Midbrain (tissue), 1 donor: ENCODE data around the gene SIK2.
A peak's percentile ranks its signal among the peaks of the same experiment; 100 is the strongest.

Source experiments
- DNase-seq: peaks from one replicate; lab custom pipeline; 2025; lab: John Stamatoyannopoulos, UW

Gene SIK2

DNA sequence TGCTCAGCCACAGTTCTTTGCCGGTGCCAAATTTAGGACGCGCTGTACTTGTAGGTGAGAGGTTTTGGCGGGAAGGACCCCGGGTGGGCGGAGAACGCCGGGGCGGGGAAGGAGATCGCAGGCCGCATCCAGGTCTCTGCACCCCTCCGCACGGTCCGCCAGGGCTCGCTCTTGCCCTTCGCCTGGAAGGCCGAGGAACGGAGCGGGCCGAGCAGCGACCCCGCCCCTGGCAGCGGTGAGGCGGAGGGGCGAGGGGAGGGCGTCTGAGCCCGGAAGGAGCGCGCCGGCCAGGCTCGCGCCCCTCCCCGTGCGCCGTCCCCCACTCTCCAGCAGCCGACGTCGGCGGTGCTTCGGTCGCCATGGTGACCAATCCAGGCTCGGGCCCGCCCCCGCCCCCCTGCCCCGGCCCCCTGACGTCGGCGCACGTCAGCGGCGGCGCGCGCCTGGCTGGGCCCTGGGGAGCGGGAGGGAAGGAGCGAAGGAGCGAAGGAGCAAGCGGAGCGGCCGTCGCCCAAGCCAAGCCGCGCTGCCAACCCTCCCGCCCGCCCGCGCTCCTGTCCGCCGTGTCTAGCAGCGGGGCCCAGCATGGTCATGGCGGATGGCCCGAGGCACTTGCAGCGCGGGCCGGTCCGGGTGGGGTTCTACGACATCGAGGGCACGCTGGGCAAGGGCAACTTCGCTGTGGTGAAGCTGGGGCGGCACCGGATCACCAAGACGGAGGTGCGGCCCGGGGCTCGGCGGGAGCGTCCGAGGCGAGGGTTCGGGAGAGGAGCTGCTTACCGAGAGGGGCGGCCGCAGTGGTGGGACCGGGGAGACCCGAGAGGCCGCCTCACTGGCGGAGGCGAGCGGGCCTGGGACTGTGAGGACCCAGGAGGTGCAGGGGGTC lies at the start of gene SIK2:
TSS of gene SIK2 (plus strand) at position 471 of the 886 bp plus-strand sequence. CDS start at position 586, 115 bp downstream.
- DNase-seq, result peak; percentile 97

GRCh38 chr11:111554532-111554931 lies 47.7 kb upstream of the SIK2 start:
- DNase-seq, result no peak

DNA sequence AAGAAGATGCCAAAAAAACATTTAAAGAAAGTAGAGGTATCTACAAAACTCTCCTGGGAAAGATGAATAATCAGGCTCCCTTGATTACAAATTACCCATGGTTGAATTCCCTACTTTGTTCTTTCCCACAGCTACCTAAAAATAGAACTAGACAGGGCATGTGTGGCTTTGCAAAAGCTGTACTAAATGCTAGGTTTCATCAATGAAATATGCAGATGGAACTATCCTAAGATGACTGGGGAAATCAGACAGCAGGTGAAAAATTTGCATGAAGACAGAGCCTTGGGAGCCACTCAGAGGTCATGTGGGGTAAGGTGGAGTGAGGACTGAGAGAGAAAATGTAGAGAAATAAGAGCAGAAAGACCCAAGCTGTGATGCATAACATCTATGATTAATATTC lies 47.0 kb upstream of the SIK2 start:
- no peak for DNase-seq

DNA sequence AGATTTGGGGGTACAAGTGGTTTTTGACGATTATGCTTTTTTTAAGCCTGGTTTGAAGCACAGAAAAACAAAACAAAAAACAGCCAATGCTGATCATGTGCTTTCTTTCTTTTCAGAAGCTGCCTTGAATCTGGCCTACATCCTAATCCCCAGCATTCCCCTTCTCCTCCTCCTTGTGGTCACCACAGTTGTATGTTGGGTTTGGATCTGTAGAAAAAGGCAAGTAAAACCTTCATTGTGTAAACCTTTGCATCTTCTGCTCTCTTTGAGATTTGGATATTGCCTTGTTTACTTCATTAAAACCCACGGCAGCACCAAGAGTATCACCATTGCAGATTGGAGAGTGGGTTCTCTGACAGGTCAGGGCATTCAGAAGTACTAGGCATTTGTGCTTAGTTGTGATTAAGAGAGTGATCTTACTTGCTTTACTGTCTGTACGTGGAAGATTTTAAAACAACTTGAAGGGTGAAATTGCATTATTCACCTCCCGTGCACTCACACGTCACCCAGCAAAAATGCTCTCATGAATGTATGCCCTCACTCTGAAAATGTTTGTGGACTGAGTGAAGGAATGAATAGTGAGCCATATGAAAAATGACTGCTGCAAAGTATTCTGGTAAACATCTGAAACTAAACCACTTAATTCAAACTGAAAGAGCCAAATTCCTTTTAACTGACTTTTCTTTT lies 44.7 kb upstream of the SIK2 start:
- no peak for DNase-seq

- no peak for DNase-seq
These were observed 42.3 kb upstream of the SIK2 start for GRCh38 chr11:111559800-111560464.

DNA sequence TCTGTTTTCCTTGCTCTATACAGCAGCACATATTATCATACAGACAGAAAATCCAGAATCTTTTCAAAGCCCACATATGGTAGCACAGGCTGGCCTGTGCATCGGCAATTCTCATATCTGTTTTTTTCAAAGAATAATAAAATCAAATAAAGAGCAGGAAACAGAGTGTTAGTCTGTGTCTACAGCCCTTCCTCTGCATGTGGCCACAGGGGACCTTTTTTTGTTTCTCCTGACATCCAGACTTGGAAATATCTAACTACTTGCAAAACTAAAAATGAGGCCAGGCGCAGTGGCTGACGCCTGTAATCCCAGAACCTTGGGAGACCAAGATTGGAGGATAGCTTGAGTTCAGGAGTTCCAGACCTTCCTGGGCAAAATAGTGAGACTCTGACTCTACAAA lies 41.4 kb upstream of the SIK2 start:
- no peak for DNase-seq

- DNase-seq, result no peak
These were observed 40.9 kb upstream of the SIK2 start for GRCh38 chr11:111561306-111561705.

DNA sequence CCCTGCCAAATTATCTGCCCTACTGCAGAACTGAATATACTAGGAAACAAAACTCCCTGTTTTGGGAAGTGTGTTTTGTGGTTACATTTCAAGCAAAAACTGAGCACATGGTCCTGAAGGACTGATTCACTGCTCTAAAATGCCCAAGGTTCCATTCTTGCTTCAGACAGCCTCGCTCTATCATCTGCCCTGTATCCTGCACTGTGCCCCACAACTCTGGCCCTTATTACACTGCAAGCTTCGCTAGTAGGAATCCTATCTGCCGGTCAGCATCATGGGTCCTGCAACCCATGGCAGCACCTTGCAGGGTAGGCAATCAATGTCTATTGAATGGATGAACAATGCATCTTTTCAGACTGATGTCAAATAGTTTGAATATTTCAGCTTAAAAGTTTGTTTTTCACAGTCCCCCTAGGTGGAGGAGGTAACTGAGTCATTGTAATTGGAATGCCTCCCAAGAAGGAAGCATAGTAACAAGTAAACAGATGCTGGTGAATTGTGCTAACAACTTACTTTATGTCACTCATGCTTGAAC lies 40.4 kb upstream of the SIK2 start:
- DNase-seq, result no peak

DNA sequence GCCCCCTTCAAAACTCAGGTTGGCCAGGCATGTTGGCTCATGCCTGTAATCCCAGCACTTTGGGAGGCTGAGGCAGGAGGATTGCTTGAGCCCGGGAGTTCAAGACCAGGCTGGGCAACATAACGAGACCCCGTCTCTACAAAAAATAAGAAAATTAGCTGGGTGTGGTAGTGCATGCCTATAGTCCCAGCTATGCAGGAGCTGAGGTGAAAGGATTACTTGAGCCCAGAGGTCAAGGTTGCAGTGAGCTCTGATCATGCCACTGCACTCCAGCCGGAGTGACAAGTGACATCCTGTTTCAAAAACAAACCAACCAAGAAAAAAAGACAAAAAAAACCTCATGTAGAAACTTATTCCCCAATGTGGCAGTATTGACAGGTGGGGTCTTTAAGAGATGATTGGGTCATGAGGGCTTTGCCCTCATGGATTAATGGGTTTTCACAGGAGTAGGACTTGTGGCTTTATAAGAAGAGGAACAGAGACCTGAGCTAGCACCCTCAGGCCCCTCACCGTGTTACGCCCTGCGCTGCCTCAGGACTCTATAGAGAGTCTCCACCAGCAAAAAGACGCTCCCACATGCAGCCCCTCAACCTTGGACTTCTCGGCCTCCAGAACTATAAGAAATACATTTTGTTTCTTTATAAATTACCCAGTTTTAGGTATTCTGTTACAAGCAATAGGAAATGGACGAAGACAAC lies 39.4 kb upstream of the SIK2 start:
- no peak for DNase-seq

- DNase-seq, result peak; percentile 75
These were observed 37.0 kb upstream of the SIK2 start for GRCh38 chr11:111565114-111565720.

GRCh38 chr11:111566324-111566723 lies 35.9 kb upstream of the SIK2 start:
- no peak for DNase-seq

GRCh38 chr11:111569476-111569875 lies 32.8 kb upstream of the SIK2 start:
- no peak for DNase-seq

DNA sequence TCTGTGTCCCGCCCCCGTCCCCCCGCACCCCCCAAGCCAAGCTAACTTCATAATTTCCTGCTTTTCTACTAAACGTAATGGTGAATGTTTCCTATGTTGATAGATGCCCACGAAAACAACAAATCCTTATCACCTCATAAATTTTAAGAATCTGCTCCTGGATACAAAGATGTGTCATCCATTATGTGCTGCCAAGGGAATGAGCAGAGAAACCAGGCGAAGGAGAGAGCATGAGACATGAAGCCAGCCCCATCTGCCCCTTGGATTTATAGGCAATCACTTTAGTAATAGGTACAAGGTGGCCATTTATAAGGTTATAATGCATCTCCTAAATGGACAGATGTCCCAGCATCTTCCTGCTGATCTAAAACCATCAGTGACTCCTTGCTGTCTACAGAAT lies 31.5 kb upstream of the SIK2 start:
- DNase-seq, result no peak

- no peak for DNase-seq
These were observed 30.3 kb upstream of the SIK2 start for GRCh38 chr11:111571829-111572501.

DNA sequence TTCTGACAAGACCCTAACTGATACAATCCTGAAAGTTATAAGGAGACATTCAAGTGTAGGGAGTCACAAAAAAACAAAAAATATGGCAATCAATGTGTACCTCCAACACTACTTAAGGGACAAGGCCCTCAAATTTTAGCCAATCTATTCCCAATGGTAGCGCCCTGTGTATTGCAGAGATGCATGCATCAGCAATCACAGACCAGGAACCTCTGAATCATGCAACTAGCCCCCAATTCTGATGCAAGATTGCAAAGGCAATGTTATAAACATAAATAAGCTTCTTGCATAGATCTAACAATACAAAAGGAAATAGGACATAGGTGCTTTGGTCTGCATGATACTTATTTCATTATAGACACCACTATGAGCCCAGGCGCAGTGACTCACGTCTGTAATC lies 29.7 kb upstream of the SIK2 start:
- no peak for DNase-seq

GRCh38 chr11:111573821-111574249 lies 28.4 kb upstream of the SIK2 start:
- no peak for DNase-seq

DNA sequence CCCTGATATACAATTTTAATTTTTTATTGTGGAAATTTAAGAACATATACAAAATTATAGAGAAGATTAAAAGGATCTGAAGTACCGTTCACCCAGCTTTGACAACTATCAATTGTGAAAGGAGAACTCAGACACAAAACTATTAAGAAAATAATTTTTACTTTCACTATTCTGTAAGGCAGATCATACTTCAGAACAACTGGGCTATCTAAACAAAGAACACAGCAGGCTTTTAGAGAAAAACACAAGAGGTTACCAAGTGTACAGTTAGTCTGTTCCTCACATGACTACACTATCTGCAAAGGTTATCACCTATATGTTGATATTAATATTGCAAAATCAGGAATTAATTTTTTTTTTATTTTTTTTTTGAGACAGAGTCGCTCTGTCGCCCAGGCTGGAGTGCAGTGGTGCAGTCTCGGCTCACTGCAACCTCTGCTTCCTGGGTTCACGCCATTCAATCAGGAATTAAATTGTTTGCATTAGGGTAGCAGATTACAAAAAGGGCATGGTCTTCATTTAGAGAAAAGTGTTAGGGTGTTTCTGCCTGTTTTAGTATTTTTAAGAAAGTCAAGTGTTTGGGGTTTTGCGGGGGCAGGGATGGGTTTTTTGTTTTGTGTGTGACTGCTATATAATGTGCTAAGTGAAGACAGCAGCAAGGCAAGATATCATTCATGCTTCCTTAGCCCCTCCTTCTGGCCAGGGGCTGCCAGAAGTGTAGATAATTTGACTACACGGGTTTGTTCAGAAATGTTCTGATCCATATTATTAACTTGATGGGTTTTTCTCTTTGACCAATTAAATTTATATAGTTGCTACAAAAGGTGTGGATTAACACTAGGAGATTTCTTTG lies 27.6 kb upstream of the SIK2 start:
- DNase-seq, result no peak

DNA sequence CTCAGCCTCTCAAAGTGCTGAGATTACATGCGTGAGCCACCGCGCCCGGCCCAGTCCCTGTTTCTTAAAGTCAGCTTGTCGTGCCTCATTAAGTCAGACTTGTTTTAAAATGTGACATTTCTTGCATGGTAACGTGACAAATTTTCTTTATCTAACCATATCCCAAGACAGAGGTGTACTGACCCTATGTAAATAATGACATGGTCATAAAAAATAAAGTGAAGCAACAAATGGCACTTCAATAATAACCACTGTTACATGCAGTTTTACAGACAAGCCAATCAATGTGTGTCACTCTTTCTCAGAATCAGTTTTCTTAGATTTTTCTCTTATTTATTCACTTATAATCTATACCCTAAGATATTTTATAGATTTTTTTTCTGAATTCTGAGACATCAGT lies 26.5 kb upstream of the SIK2 start:
- DNase-seq, result no peak

- no peak for DNase-seq
These were observed 24.4 kb upstream of the SIK2 start for GRCh38 chr11:111577821-111578220.

DNA sequence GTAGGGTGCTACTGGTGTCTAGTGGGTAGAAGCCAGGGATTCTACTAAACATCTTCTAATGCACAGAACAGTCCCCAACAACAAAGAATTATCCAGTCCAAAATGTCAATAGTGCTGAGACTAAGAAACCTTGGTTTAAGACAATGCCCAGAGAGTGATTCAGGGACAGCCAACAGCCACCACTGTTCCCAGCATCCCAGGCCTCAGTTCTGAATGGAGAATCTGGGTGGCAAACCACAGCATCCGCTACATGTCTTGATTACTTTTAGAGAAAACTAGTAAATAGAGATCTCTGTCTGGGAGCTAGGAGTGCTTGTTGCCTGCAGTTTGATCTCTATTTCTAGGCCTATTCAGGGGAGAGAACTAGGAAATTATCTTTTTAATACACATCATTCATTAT lies 20.9 kb upstream of the SIK2 start:
- DNase-seq, result no peak
